Breast epithelium (tissue), 4 donors: ENCODE results near the gene COPS3. TPM values are rescaled to one million over a fixed set of nuclear protein-coding genes. Genes with fewer than 3 reads are reported as not detected.

Source experiments
- DNase-seq, 2 donors: peaks; one replicate each; pipeline ENCODE4 v3.0.0-alpha.2; 2019; ENCODE audit warnings: low spot score in 2 of 2
- H3K27ac ChIP-seq, 2 donors: fragments of 200-600 bp; sonication (generic) in 1 of 2; one replicate each; pipeline ENCODE4 v1.5.1; 2016 to 2019; ENCODE audit warnings: mild to moderate bottlenecking in 1 of 2
- H3K27me3 ChIP-seq, 2 donors: fragments of 200-600 bp; sonication (generic) in 1 of 2; one replicate each; pipeline versions ENCODE4 v1.5.1 to v1.6.0; 2017 to 2019; ENCODE audit warnings: control low read depth in 1 of 2, mild to moderate bottlenecking in 1 of 2
- H3K36me3 ChIP-seq: fragments of 200-600 bp; one replicate; pipeline ENCODE4 v1.5.1; 2019
- H3K4me1 ChIP-seq, 2 donors: fragments of 200-600 bp; sonication (generic); one replicate each; pipeline ENCODE4 v1.5.1; 2016 to 2019; ENCODE audit warnings: control low read depth in 1 of 2
- H3K4me3 ChIP-seq, 3 donors: fragments of 200-600 bp; sonication (generic); 1 replicate in 2 of 3; 2 replicates in 1 of 3; pipeline ENCODE4 v1.5.1; 2016 to 2019; ENCODE audit warnings: mild to moderate bottlenecking in 3 of 3, moderate library complexity in 2 of 3
- H3K9me3 ChIP-seq, 2 donors: fragments of 200-600 bp; sonication (generic) in 1 of 2; one replicate each; pipeline ENCODE4 v1.5.1; 2016 to 2019; ENCODE audit warnings: control low read depth in 1 of 2
- CTCF ChIP-seq, 3 donors: fragments of 450-650 bp; IDR thresholded peaks; one replicate each; pipeline ENCODE4 v1.5.1; 2016 to 2017; ENCODE audit warnings: antibody characterized with exemption in 3 of 3, mild to moderate bottlenecking in 3 of 3, moderate library complexity in 3 of 3
- POLR2A ChIP-seq: fragments of 450-650 bp; IDR thresholded peaks from one replicate; pipeline ENCODE4 v1.6.1; 2016; ENCODE audit warnings: antibody characterized with exemption, mild to moderate bottlenecking, moderate library complexity
- POLR2AphosphoS5 ChIP-seq, 3 donors: sonication (generic); formaldehyde crosslinking; IDR thresholded peaks; one replicate each; pipeline ENCODE4 v1.6.1; 2017; ENCODE audit warnings: antibody characterized with exemption in 3 of 3
- intact Hi-C: fragments of 100-400 bp; cut with DNase I; formaldehyde crosslinking; loops from one replicate; pipeline ENCODE4 v1.15.1; 2023; ENCODE audit warnings: low total_unique reads
- total RNA-seq, 3 donors: library from RNA; depleted of rRNA; stranded (reverse); fragments of >200 nt; gene quantifications; one replicate each; pipeline ENCODE4 v1.1.0, GENCODE V29; 2016

COPS3 gene
- total RNA-seq, 3 donors from 2014 or later: 59.6 to 61.3 (median 60.6) TPM

GRCh38 chr17:17201907-17202306 is 79.1 kb downstream of the COPS3 start:
- no peaks in the 10 kb centered on the region for H3K9me3 ChIP-seq
- no peak for TF ChIP-seq CTCF (IDR thresholded peaks at IDR 0.05)
- no peak for TF ChIP-seq POLR2A
- TF ChIP-seq POLR2AphosphoS5 (IDR thresholded peaks at IDR 0.05): no peak
- H3K27me3 ChIP-seq: no peaks in the 10 kb centered on the region
- H3K36me3 ChIP-seq: no peaks in the 10 kb centered on the region
- no peak overlapping the region for H3K27ac ChIP-seq
- peaks cover 8 to 19% of the 10 kb centered on the region in 2 donors for H3K4me1 ChIP-seq
- DNase-seq: no peak
- intact Hi-C loops: no loop called here
- no peak overlapping the region for H3K4me3 ChIP-seq

GRCh38 chr17:17201271-17201670 is 79.8 kb downstream of the COPS3 start:
- no peaks in the 10 kb centered on the region for H3K9me3 ChIP-seq
- intact Hi-C loops: no loop called here
- no peaks in the 10 kb centered on the region for H3K27me3 ChIP-seq
- no peaks in the 10 kb centered on the region for H3K36me3 ChIP-seq
- no peak for DNase-seq
- H3K4me1 ChIP-seq: peaks cover 5 to 19% of the 10 kb centered on the region in 2 donors
- H3K4me3 ChIP-seq: no peak overlapping the region
- TF ChIP-seq POLR2A (no peak), POLR2AphosphoS5 (IDR thresholded peaks at IDR 0.05) (no peak), CTCF (IDR thresholded peaks at IDR 0.05) (no peak)
- no peak overlapping the region for H3K27ac ChIP-seq

DNA sequence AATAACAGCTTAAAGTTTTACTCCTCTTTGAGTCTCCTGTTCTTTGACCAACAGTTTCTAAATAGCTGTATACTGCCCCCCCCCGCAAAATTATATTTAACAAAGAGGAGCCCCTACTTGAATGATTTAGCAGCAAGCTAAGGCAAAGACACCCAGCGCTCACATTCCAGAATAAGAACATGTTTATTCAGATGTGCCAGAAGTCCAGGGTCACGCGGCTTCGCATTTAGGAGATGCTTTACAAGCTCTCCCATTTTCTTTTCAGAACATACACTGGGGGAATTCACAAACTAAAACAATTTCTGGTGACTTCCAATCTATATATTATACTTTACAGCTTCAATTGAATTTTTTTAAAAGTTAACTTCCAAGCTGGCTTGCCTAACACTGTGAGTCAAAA is 80.2 kb downstream of the COPS3 start:
- H3K27ac ChIP-seq: no peak overlapping the region
- no peaks in the 10 kb centered on the region for H3K9me3 ChIP-seq
- TF ChIP-seq POLR2A (no peak), POLR2AphosphoS5 (IDR thresholded peaks at IDR 0.05) (no peak), CTCF (IDR thresholded peaks at IDR 0.05) (no peak)
- no peaks in the 10 kb centered on the region for H3K36me3 ChIP-seq
- intact Hi-C loops: no loop called here
- H3K4me3 ChIP-seq: no peak overlapping the region
- H3K27me3 ChIP-seq: no peaks in the 10 kb centered on the region
- H3K4me1 ChIP-seq: peaks cover 5 to 19% of the 10 kb centered on the region in 2 donors
- no peak for DNase-seq

DNA sequence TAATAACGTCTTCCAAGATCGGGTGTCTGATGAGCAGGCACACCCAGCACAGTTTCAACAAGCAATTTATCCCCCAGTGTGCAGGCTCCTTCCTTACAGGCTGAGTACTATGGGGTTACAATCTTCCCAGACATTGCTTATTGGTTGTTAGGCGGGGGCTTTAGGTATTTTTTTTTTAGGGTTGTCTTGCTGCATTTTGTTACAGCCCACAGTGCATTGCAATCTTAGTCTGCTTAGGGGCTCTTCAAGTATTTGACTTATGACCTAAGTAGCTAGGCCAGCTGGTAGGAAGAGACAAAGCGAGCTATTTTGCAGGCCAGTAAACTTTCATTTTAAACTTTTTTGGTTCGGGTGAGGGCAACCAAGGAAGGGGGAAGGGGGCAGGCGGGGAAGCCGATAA is 80.7 kb downstream of the COPS3 start:
- no peak for TF ChIP-seq CTCF (IDR thresholded peaks at IDR 0.05)
- TF ChIP-seq POLR2AphosphoS5 (IDR thresholded peaks at IDR 0.05): no peak
- no peak for TF ChIP-seq POLR2A
- Histone ChIP-seq H3K9me3 (no peaks in the 10 kb centered on the region), H3K4me1 (peaks cover 5 to 15% of the 10 kb centered on the region in 2 donors), H3K27ac (no peak overlapping the region), H3K4me3 (no peak overlapping the region), H3K27me3 (no peaks in the 10 kb centered on the region), H3K36me3 (no peaks in the 10 kb centered on the region)
- intact Hi-C loops: no loop called here
- DNase-seq: no peak

GRCh38 chr17:17198281-17198680 is 82.8 kb downstream of the COPS3 start:
- no peaks in the 10 kb centered on the region for H3K27me3 ChIP-seq
- no peak overlapping the region for H3K4me3 ChIP-seq
- DNase-seq: no peak
- no peaks in the 10 kb centered on the region for H3K9me3 ChIP-seq
- no peaks in the 10 kb centered on the region for H3K36me3 ChIP-seq
- no peaks in the 10 kb centered on the region for H3K4me1 ChIP-seq
- TF ChIP-seq POLR2A (no peak), CTCF (IDR thresholded peaks at IDR 0.05) (no peak), POLR2AphosphoS5 (IDR thresholded peaks at IDR 0.05) (no peak)
- intact Hi-C loops: no loop called here
- no peak overlapping the region for H3K27ac ChIP-seq
